SK-N-MC (cell line): ENCODE measurements around the gene RFWD3.

Source experiments
- EZH2 ChIP-seq: fragments of 200-600 bp; sonication (generic); IDR thresholded peaks from one replicate; pipeline ENCODE4 v1.6.1; 2017; ENCODE audit warnings: antibody characterized with exemption
- FOXP2 ChIP-seq: optimal IDR thresholded peaks from 2 replicates; pipeline ENCODE3; 2011; ENCODE audit warnings: mild to moderate bottlenecking, moderate library complexity; ENCODE audit not compliant: insufficient read depth; ENCODE audit errors: extremely low read length, control extremely low read depth
- POLR2AphosphoS5 ChIP-seq: IDR thresholded peaks from 2 replicates; pipeline ENCODE4 v1.6.1; 2012; ENCODE audit warnings: mild to moderate bottlenecking, low read depth, low read length, borderline replicate concordance

- TF ChIP-seq EZH2, result no peak
- TF ChIP-seq POLR2AphosphoS5, result no peak
- no peak for TF ChIP-seq FOXP2
These were observed 88.2 kb downstream of the RFWD3 start for GRCh38 chr16:74578433-74578832.
